MM.1S (cell line): Measurements from ENCODE around the gene RASSF3.

Experiments
- EZH2 ChIP-seq: fragments of 300-600 bp; sonication (generic); optimal IDR thresholded peaks from 2 replicates; pipeline ENCODE3; 2017; ENCODE audit warnings: low read depth, mild to moderate bottlenecking, antibody characterized with exemption, low read length, mixed read lengths
- TF ChIP-seq, protein P1 (sequence below): fragments of 300-600 bp; sonication (generic); IDR thresholded peaks from 2 replicates; pipeline ENCODE4 v1.5.1; 2016; ENCODE audit warnings: antibody characterized with exemption, low read length, mixed read lengths

DNA sequence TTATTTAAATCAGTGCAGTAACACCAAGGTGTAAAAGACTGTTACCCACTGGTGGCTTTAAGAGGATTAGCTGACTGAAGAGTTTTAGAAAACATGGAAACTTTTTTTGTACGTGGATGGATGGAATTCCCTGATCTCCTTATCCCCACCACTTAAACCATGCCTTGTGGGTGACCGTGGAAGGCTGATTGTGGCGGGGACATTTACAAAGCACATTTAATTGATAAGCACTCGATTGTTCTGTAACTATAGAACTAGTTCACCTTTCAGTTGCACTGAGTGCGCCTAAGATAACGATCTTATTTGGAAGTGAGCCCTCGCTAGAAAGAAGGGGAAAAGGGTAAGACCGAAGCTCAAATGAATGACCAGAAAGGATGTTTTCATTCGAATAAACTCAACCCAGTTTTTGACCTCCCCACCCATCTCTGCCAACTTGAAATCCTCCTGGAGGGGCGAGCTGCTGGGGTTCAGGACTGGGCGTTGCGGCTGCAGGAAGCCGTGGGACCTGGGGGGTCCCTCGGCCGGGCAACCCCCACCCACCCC lies 688 bp upstream of the RASSF3 start:
- TF ChIP-seq, protein P1, sequence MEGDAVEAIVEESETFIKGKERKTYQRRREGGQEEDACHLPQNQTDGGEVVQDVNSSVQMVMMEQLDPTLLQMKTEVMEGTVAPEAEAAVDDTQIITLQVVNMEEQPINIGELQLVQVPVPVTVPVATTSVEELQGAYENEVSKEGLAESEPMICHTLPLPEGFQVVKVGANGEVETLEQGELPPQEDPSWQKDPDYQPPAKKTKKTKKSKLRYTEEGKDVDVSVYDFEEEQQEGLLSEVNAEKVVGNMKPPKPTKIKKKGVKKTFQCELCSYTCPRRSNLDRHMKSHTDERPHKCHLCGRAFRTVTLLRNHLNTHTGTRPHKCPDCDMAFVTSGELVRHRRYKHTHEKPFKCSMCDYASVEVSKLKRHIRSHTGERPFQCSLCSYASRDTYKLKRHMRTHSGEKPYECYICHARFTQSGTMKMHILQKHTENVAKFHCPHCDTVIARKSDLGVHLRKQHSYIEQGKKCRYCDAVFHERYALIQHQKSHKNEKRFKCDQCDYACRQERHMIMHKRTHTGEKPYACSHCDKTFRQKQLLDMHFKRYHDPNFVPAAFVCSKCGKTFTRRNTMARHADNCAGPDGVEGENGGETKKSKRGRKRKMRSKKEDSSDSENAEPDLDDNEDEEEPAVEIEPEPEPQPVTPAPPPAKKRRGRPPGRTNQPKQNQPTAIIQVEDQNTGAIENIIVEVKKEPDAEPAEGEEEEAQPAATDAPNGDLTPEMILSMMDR = no peak
- no peak for TF ChIP-seq EZH2
